ENCODE measurements around the gene ANGPTL2. TPM values are rescaled to one million over a fixed set of nuclear protein-coding genes. Genes with fewer than 3 reads are reported as not detected.

The ANGPTL2 gene
- total and polyA plus RNA-seq, 2 of the 4 experiments (the other 2 are of a cell fraction), result 9.5 to 25.1 TPM

- TF ChIP-seq, protein P1, sequence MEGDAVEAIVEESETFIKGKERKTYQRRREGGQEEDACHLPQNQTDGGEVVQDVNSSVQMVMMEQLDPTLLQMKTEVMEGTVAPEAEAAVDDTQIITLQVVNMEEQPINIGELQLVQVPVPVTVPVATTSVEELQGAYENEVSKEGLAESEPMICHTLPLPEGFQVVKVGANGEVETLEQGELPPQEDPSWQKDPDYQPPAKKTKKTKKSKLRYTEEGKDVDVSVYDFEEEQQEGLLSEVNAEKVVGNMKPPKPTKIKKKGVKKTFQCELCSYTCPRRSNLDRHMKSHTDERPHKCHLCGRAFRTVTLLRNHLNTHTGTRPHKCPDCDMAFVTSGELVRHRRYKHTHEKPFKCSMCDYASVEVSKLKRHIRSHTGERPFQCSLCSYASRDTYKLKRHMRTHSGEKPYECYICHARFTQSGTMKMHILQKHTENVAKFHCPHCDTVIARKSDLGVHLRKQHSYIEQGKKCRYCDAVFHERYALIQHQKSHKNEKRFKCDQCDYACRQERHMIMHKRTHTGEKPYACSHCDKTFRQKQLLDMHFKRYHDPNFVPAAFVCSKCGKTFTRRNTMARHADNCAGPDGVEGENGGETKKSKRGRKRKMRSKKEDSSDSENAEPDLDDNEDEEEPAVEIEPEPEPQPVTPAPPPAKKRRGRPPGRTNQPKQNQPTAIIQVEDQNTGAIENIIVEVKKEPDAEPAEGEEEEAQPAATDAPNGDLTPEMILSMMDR (conservative IDR thresholded peaks at IDR 0.05; ENCODE audit: low read depth, low read length), result no peak
- TF ChIP-seq MXI1 (IDR thresholded peaks at IDR 0.05; ENCODE audit: borderline replicate concordance, low read depth, low read length) (no peak), NFE2L2 (IDR thresholded peaks at IDR 0.05; ENCODE audit: low read depth, low read length) (no peak), SMC3 (IDR thresholded peaks at IDR 0.05; ENCODE audit: low read depth, low read length) (no peak)
- TF ChIP-seq, protein P2, sequence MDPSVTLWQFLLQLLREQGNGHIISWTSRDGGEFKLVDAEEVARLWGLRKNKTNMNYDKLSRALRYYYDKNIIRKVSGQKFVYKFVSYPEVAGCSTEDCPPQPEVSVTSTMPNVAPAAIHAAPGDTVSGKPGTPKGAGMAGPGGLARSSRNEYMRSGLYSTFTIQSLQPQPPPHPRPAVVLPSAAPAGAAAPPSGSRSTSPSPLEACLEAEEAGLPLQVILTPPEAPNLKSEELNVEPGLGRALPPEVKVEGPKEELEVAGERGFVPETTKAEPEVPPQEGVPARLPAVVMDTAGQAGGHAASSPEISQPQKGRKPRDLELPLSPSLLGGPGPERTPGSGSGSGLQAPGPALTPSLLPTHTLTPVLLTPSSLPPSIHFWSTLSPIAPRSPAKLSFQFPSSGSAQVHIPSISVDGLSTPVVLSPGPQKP (IDR thresholded peaks at IDR 0.05; ENCODE audit: borderline replicate concordance, low read depth, low read length), result no peak
These were observed 36.4 kb upstream of the ANGPTL2 start (continued) for GRCh38 chr9:127158786-127159324.
